ENCODE measurements around the gene KCNQ5. TPM values are rescaled to one million over a fixed set of nuclear protein-coding genes. Genes with fewer than 3 reads are reported as not detected.

KCNQ5 gene
- total RNA-seq, 1 experiment from 2014 or later, result not detected

GRCh38 chr6:72798196-72798595, 176.3 kb downstream of the KCNQ5 start:
- Histone ChIP-seq H2AFZ (ENCODE audit: low read depth, low read length, poor library complexity, severe bottlenecking) (no peak overlapping the region), H3K4me2 (ENCODE audit: low read length) (no peak overlapping the region), H3K9me2 (ENCODE audit: insufficient read depth) (no peaks in the 10 kb centered on the region), H4K20me1 (ENCODE audit: insufficient read depth) (no peaks in the 10 kb centered on the region), H3K9ac (ENCODE audit: low read length) (no peak overlapping the region), H3K36me3 (ENCODE audit: control insufficient read depth in 1 of 2, insufficient read depth in 2 of 2, low read length in 2 of 2) (no peaks in the 10 kb centered on the region), H3K9me3 (ENCODE audit: control insufficient read depth in 1 of 2, insufficient read depth in 1 of 2, low read depth in 1 of 2, low read length in 2 of 2) (no peaks in the 10 kb centered on the region), H3K4me1 (ENCODE audit: control insufficient read depth in 1 of 2, insufficient read depth in 2 of 2, low read length in 2 of 2) (no peaks in the 10 kb centered on the region), H3K4me3 (replicated peaks in 1 of 2; ENCODE audit: low read depth in 1 of 2, low read length in 2 of 2) (no peak overlapping the region), H3K27me3 (ENCODE audit: insufficient read depth, low read length) (peaks cover 16% of the 10 kb centered on the region), H3K79me2 (ENCODE audit: insufficient read depth, low read length) (no peaks in the 10 kb centered on the region), H3K27ac (ENCODE audit: low read depth, low read length) (no peak overlapping the region)
- no peak for TF ChIP-seq RAD21 (IDR thresholded peaks at IDR 0.05; ENCODE audit: low read depth)
- TF ChIP-seq REST (IDR thresholded peaks at IDR 0.05; ENCODE audit: low read depth), result no peak
- no peak for TF ChIP-seq SP1 (IDR thresholded peaks at IDR 0.05; ENCODE audit: low read depth)
- no peak for TF ChIP-seq FOSL1 (IDR thresholded peaks at IDR 0.05; ENCODE audit: low read depth)
- TF ChIP-seq, protein P1, sequence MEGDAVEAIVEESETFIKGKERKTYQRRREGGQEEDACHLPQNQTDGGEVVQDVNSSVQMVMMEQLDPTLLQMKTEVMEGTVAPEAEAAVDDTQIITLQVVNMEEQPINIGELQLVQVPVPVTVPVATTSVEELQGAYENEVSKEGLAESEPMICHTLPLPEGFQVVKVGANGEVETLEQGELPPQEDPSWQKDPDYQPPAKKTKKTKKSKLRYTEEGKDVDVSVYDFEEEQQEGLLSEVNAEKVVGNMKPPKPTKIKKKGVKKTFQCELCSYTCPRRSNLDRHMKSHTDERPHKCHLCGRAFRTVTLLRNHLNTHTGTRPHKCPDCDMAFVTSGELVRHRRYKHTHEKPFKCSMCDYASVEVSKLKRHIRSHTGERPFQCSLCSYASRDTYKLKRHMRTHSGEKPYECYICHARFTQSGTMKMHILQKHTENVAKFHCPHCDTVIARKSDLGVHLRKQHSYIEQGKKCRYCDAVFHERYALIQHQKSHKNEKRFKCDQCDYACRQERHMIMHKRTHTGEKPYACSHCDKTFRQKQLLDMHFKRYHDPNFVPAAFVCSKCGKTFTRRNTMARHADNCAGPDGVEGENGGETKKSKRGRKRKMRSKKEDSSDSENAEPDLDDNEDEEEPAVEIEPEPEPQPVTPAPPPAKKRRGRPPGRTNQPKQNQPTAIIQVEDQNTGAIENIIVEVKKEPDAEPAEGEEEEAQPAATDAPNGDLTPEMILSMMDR (IDR thresholded peaks at IDR 0.05 in 2 of 3, conservative IDR thresholded peaks at IDR 0.05 in 1 of 3; ENCODE audit: borderline replicate concordance in 1 of 3, insufficient read depth in 1 of 3, low read depth in 2 of 3, low read length in 2 of 3), result no peak
- TF ChIP-seq POLR2A (IDR thresholded peaks at IDR 0.05; ENCODE audit: borderline replicate concordance, extremely low read depth, insufficient read depth, insufficient read length), result no peak
- TF ChIP-seq ELF1 (IDR thresholded peaks at IDR 0.05; ENCODE audit: borderline replicate concordance, low read depth), result no peak
- no peak for TF ChIP-seq SRF (IDR thresholded peaks at IDR 0.05; ENCODE audit: low read depth)
- TF ChIP-seq ZNF274 (IDR thresholded peaks at IDR 0.05; ENCODE audit: low read depth, low read length), result no peak
- intact Hi-C loops (cut with micrococcal nuclease), result no loop called here
- DNase-seq (ENCODE audit: low read depth, low spot score) (no peak), ATAC-seq (no peak)
- POLR2A ChIA-PET, result no interaction called here
- CTCF ChIA-PET, result no interaction called here
- RAD21 ChIA-PET (ENCODE audit: low non-redundant PET in 1 of 2, low total read pairs in 2 of 2, uncharacterized antibody in 2 of 2, unreplicated experiment in 2 of 2), result no interaction called here
- BruUV-seq (replicated peaks), result no TSS peak

All from HCT116 (cell line).